ENCODE measurements around the gene CHST15. TPM values are rescaled to one million over a fixed set of nuclear protein-coding genes. Genes with fewer than 3 reads are reported as not detected.

CHST15 gene
- total RNA-seq, 4 donors from 2014 or later = 35.7 to 69.5 (median 51.1) TPM

GRCh38 chr10:124077208-124077993 is 16.0 kb downstream of the CHST15 start:
- DNase-seq (ENCODE audit: low spot score) (no peak), ATAC-seq (ENCODE audit: low FRiP score) (no peak)
- TF ChIP-seq, protein P1, sequence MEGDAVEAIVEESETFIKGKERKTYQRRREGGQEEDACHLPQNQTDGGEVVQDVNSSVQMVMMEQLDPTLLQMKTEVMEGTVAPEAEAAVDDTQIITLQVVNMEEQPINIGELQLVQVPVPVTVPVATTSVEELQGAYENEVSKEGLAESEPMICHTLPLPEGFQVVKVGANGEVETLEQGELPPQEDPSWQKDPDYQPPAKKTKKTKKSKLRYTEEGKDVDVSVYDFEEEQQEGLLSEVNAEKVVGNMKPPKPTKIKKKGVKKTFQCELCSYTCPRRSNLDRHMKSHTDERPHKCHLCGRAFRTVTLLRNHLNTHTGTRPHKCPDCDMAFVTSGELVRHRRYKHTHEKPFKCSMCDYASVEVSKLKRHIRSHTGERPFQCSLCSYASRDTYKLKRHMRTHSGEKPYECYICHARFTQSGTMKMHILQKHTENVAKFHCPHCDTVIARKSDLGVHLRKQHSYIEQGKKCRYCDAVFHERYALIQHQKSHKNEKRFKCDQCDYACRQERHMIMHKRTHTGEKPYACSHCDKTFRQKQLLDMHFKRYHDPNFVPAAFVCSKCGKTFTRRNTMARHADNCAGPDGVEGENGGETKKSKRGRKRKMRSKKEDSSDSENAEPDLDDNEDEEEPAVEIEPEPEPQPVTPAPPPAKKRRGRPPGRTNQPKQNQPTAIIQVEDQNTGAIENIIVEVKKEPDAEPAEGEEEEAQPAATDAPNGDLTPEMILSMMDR (IDR thresholded peaks at IDR 0.05) = no peak

- no peak for DNase-seq (ENCODE audit: low spot score)
- TF ChIP-seq, protein P1 (IDR thresholded peaks at IDR 0.05) = no peak
- peak; percentile 21 for ATAC-seq (ENCODE audit: low FRiP score)
These were observed 17.2 kb downstream of the CHST15 start for GRCh38 chr10:124076148-124076733.

- TF ChIP-seq, protein P1 (IDR thresholded peaks at IDR 0.05) = no peak
- no peak for DNase-seq (ENCODE audit: low spot score)
- peak; percentile 85 for ATAC-seq (ENCODE audit: low FRiP score)
These were observed 18.0 kb downstream of the CHST15 start for GRCh38 chr10:124075231-124075955.

GRCh38 chr10:124074501-124075109 is 18.8 kb downstream of the CHST15 start:
- DNase-seq (ENCODE audit: low spot score) = no peak
- no peak for ATAC-seq (ENCODE audit: low FRiP score)
- TF ChIP-seq, protein P1 (IDR thresholded peaks at IDR 0.05) = no peak

DNA sequence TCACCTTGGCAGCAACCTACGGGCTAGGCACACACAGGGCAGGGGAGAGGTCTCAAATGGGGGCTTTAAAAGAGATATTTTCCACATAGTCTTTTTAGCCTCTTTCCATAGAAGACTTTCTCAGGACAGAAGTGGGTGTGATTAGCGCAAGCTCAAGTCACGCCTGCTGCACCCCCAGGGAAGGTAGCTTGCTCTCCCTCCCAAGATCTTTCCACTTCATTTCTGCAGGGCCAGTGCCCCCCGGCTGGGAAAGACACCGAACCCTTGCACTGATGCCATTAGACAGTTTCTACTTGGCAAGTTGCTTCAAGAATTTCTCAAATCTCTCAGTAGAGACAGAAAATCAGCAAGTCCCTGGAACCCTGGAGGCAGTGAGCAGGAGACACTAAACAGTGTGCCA is 19.4 kb downstream of the CHST15 start:
- TF ChIP-seq, protein P1 (IDR thresholded peaks at IDR 0.05) = no peak

DNA sequence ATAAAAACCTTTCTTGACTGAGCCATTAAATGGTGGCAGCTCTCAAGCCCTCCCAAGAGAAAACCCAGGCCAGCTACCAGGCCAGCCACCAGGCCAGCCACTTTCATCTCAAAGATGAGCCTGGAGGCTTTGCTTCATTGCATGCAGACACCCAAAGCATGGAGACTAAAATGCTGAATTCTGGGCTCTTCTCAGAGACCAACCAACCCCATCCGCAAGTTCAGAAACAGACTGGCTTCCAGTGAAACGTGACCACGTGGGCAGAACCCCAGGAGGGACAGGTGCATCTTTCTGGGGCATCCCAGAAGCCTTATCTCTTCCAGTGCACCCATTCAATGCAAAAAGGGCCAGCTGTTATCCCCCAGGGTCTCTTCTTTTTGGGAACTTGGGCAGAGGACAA is 20.9 kb downstream of the CHST15 start:
- no peak for ATAC-seq (ENCODE audit: low FRiP score)
- TF ChIP-seq, protein P1 (IDR thresholded peaks at IDR 0.05) = no peak
- no peak for DNase-seq (ENCODE audit: low spot score)

More for the DNA sequence above, 19.4 kb downstream of the CHST15 start:
- DNase-seq (ENCODE audit: low spot score) = no peak
- no peak for ATAC-seq (ENCODE audit: low FRiP score)
